Activated naive CD4-positive, alpha-beta T cell treated with anti-CD3 and anti-CD28 coated beads for 36 hours (primary cell): ENCODE results near the gene ANKRD28. TPM values are rescaled to one million over a fixed set of nuclear protein-coding genes. Genes with fewer than 3 reads are reported as not detected.
A peak's percentile ranks its signal among the peaks of the same experiment; 100 is the strongest.
"Not testable (repeated sequence)": the region's sequence is repeated elsewhere in the genome, so short reads cannot be mapped to it uniquely, and the experiment has no call there.

Experiments
- CTCF ChIA-PET: fragments of 350-600 bp; sonication (Branson Sonifier 250); formaldehyde crosslinking; loops from one replicate; lab custom pipeline; 2021; ENCODE audit warnings: antibody characterized with exemption; lab: Charles Lee
- DNase-seq: peaks from one replicate; pipeline ENCODE4 v3.0.0-alpha.2; 2020
- H3K27ac Mint-ChIP-seq: one replicate; pipeline ENCODE4 v1.8.0; 2021; ENCODE audit warnings: mild to moderate bottlenecking, mixed read lengths
- H3K27me3 Mint-ChIP-seq: one replicate; pipeline ENCODE4 v1.8.0; 2021; ENCODE audit warnings: low read depth, mixed read lengths
- H3K36me3 Mint-ChIP-seq: one replicate; pipeline ENCODE4 v1.8.0; 2021; ENCODE audit warnings: low read depth, mixed read lengths
- H3K4me1 Mint-ChIP-seq: one replicate; pipeline ENCODE4 v1.8.0; 2021; ENCODE audit warnings: low read depth, mixed read lengths
- H3K4me3 Mint-ChIP-seq: one replicate; pipeline ENCODE4 v1.8.0; 2021; ENCODE audit warnings: mild to moderate bottlenecking, moderate library complexity, mixed read lengths
- H3K9me3 Mint-ChIP-seq: one replicate; pipeline ENCODE4 v1.8.0; 2021; ENCODE audit warnings: mixed read lengths
- intact Hi-C: fragments of 100-400 bp; cut with micrococcal nuclease; formaldehyde crosslinking; loops from one replicate; pipeline ENCODE4 v1.15.1; 2023
- total RNA-seq, 2 experiments: library from RNA; stranded (reverse); gene quantifications; one replicate each; pipeline ENCODE4 v1.2.3, GENCODE V29; 2021

Gene ANKRD28
- total RNA-seq, 2 experiments from 2014 or later, result 21.4 to 23.6 TPM

GRCh38 chr3:15738616-15739005 lies 59.2 kb downstream of the ANKRD28 start:
- H3K4me3 Mint-ChIP-seq, H3K27me3 Mint-ChIP-seq, CTCF ChIA-PET, H3K4me1 Mint-ChIP-seq, DNase-seq, H3K27ac Mint-ChIP-seq, intact Hi-C loops: not testable (repeated sequence)
- Mint-ChIP-seq H3K9me3 (peaks cover 31% of the 10 kb centered on the region), H3K36me3 (peaks cover 48% of the 10 kb centered on the region)

- peaks cover 30% of the 10 kb centered on the region for H3K36me3 Mint-ChIP-seq
Measured at GRCh38 chr3:15731024-15731423, 66.8 kb downstream of the ANKRD28 start.

GRCh38 chr3:15728766-15729165 lies 69.0 kb downstream of the ANKRD28 start:
- Mint-ChIP-seq H3K27ac (no peak overlapping the region), H3K36me3 (peaks cover 32% of the 10 kb centered on the region), H3K27me3 (no peaks in the 10 kb centered on the region), H3K9me3 (no peaks in the 10 kb centered on the region), H3K4me1 (peaks cover 10% of the 10 kb centered on the region), H3K4me3 (no peak overlapping the region)
- no peak for DNase-seq
- intact Hi-C loops, result no loop called here
- CTCF ChIA-PET, result no interaction called here

More at GRCh38 chr3:15731024-15731423, 66.8 kb downstream of the ANKRD28 start:
- no peak for DNase-seq
- H3K27ac Mint-ChIP-seq, result no peak overlapping the region
- H3K4me1 Mint-ChIP-seq, result peaks cover 7% of the 10 kb centered on the region
- no peaks in the 10 kb centered on the region for H3K9me3 Mint-ChIP-seq
- CTCF ChIA-PET, result no interaction called here
- intact Hi-C loops, result no loop called here
- H3K4me3 Mint-ChIP-seq, result no peak overlapping the region
- no peaks in the 10 kb centered on the region for H3K27me3 Mint-ChIP-seq

- peaks cover 10% of the 10 kb centered on the region for H3K4me1 Mint-ChIP-seq
- no peak for DNase-seq
- H3K9me3 Mint-ChIP-seq, result no peaks in the 10 kb centered on the region
- CTCF ChIA-PET, result interaction anchor here (1.2 kb wide), 1 partner anchor 10 kb away, joined by 3 read pairs; no protein-coding TSS in a partner anchor
- no peak overlapping the region for H3K27ac Mint-ChIP-seq
- H3K36me3 Mint-ChIP-seq, result peaks cover 32% of the 10 kb centered on the region
- H3K27me3 Mint-ChIP-seq, result no peaks in the 10 kb centered on the region
- intact Hi-C loops, result loop anchor here (1.0 kb wide), 1 partner anchor 42 kb away; no protein-coding TSS in a partner anchor
- no peak overlapping the region for H3K4me3 Mint-ChIP-seq
Measured at GRCh38 chr3:15726881-15727280, 70.9 kb downstream of the ANKRD28 start.

GRCh38 chr3:15726043-15726442 lies 71.7 kb downstream of the ANKRD28 start:
- Mint-ChIP-seq H3K27me3 (no peaks in the 10 kb centered on the region), H3K27ac (peak overlapping the region; percentile 36), H3K4me1 (peaks cover 10% of the 10 kb centered on the region), H3K4me3 (no peak overlapping the region), H3K9me3 (no peaks in the 10 kb centered on the region), H3K36me3 (peaks cover 29% of the 10 kb centered on the region)
- CTCF ChIA-PET, result interaction anchor here (1.2 kb wide), 1 partner anchor 9 kb away, joined by 3 read pairs; no protein-coding TSS in a partner anchor
- intact Hi-C loops, result loop anchor here (1.0 kb wide), 1 partner anchor 43 kb away; no protein-coding TSS in a partner anchor
- DNase-seq, result no peak

- no peaks in the 10 kb centered on the region for H3K9me3 Mint-ChIP-seq
- no peaks in the 10 kb centered on the region for H3K27me3 Mint-ChIP-seq
- intact Hi-C loops, result no loop called here
- no peak for DNase-seq
- peaks cover 39% of the 10 kb centered on the region for H3K36me3 Mint-ChIP-seq
- H3K4me1 Mint-ChIP-seq, result peaks cover 10% of the 10 kb centered on the region
- no peak overlapping the region for H3K27ac Mint-ChIP-seq
- CTCF ChIA-PET, result no interaction called here
- H3K4me3 Mint-ChIP-seq, result no peak overlapping the region
Measured at GRCh38 chr3:15724446-15724845, 73.3 kb downstream of the ANKRD28 start.

DNA sequence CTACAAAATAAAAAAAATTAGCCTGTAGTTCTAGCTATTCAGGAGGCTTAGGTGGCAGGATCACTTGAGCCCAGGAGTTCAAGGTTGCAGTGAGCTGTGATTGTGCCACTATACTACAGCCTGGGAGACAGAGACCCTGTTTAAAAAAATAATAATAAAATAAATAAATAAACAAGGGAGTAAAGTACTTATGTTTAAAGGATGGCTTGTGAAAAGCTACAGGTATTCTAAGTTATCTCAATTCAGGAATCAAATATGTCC lies 74.2 kb downstream of the ANKRD28 start:
- Mint-ChIP-seq H3K4me1 (peaks cover 10% of the 10 kb centered on the region), H3K27ac (no peak overlapping the region), H3K4me3 (no peak overlapping the region), H3K27me3 (no peaks in the 10 kb centered on the region), H3K36me3 (peaks cover 38% of the 10 kb centered on the region), H3K9me3 (no peaks in the 10 kb centered on the region)
- CTCF ChIA-PET, result no interaction called here
- DNase-seq, result no peak
- intact Hi-C loops, result no loop called here

DNA sequence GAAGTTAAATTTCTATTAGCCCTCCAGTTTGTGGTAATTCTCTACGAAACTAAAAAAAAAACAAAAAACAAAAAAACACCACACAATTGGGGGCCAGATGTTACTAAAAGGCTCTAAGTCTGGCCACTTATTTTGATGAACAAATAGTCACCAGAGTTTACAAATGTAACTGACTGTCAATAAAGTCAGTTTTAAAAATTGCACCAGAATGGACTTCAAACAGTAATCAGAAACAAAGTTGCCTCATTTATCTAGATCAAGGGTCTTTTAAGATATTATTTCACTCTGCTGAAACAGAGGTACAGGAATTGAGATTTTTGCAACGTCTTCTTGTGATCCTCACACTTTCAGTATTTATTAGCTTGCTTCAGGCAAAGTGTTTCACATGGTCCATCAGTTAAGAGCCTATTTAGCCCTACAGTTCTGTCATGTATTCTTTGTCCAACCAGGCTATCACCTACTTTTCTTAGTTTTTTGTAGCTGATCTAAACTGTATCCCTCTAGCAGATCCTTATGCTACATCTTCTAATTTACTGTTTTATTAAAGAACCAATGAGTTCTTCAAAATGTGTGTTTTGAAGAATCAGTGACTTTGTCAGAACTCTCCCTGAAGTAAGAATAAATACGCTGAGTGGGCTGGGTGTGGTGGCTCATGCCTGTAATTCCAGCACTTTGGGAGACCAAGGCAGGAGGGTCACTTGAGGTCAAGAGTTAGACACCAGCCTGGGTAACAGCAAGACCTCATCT lies 74.7 kb downstream of the ANKRD28 start:
- Mint-ChIP-seq H3K9me3 (no peaks in the 10 kb centered on the region), H3K27me3 (no peaks in the 10 kb centered on the region), H3K27ac (no peak overlapping the region)

DNA sequence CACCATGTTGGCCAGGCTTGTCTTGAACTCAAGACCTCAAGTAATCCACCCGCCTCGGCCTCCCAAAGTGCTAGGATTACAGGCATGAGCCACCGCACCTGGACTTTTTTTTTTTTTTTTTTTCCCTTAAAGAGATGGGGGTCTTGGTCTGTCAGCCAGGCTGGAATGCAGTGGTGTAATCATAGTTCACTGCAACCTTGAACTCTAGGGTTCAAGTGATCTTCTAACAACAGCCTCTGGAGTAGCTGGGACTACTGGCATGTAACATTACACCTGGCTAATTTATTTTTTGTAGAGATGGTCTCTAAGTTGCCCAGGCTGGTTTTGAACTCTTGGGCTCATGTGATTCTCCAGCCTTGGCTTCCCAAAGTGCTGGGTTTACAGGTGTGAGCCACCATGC lies 81.6 kb downstream of the ANKRD28 start:
- Mint-ChIP-seq H3K4me1 (no peaks in the 10 kb centered on the region), H3K9me3 (no peaks in the 10 kb centered on the region), H3K27me3 (no peaks in the 10 kb centered on the region), H3K4me3 (no peak overlapping the region), H3K36me3 (peaks cover 23% of the 10 kb centered on the region), H3K27ac (no peak overlapping the region)
- CTCF ChIA-PET, result interaction anchor here (0.7 to 1.1 kb wide), 2 partner anchors 60 to 68 kb away, joined by 4 read pairs; no protein-coding TSS in a partner anchor
- no peak for DNase-seq
- intact Hi-C loops, result no loop called here

More for the DNA sequence above, 74.7 kb downstream of the ANKRD28 start:
- DNase-seq, result no peak
- CTCF ChIA-PET, result no interaction called here
- intact Hi-C loops, result no loop called here
- peaks cover 36% of the 10 kb centered on the region for H3K36me3 Mint-ChIP-seq
- no peak overlapping the region for H3K4me3 Mint-ChIP-seq
- peaks cover 10% of the 10 kb centered on the region for H3K4me1 Mint-ChIP-seq

- H3K9me3 Mint-ChIP-seq, result no peaks in the 10 kb centered on the region
- intact Hi-C loops, result no loop called here
- CTCF ChIA-PET, result interaction anchor here (0.6 to 0.7 kb wide), 2 partner anchors 91 to 375 kb away, joined by 3 to 4 read pairs; no protein-coding TSS in a partner anchor
- H3K27ac Mint-ChIP-seq, result no peak overlapping the region
- no peak for DNase-seq
- H3K4me1 Mint-ChIP-seq, result no peaks in the 10 kb centered on the region
- H3K27me3 Mint-ChIP-seq, result no peaks in the 10 kb centered on the region
- H3K36me3 Mint-ChIP-seq, result peaks cover 15% of the 10 kb centered on the region
- H3K4me3 Mint-ChIP-seq, result no peak overlapping the region
Measured at GRCh38 chr3:15714448-15714847, 83.3 kb downstream of the ANKRD28 start.

DNA sequence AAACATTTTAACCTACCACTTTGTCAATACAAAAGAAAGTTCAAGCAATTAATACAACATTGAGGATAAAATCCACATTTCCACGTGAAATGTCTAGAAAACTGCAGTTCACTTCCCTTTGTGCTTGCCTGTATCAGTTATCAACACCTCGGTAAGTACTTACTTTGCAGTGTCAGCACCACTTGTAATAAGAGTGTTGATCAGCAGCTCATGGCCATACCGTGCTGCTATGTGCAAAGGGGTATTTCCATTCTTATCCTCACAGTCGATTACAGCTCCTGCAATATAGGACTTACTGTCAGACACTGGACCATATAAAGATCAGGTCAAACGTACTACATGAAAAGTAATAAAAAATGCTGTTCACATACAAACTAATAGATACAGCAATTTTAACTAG lies 84.4 kb downstream of the ANKRD28 start:
- no peaks in the 10 kb centered on the region for H3K9me3 Mint-ChIP-seq
- CTCF ChIA-PET, result interaction anchor here (0.5 kb wide), 2 partner anchors 241 to 242 kb away, joined by 3 read pairs; no protein-coding TSS in a partner anchor
- H3K4me3 Mint-ChIP-seq, result no peak overlapping the region
- H3K4me1 Mint-ChIP-seq, result no peaks in the 10 kb centered on the region
- H3K27ac Mint-ChIP-seq, result no peak overlapping the region
- intact Hi-C loops, result no loop called here
- no peak for DNase-seq
- peaks cover 19% of the 10 kb centered on the region for H3K36me3 Mint-ChIP-seq
- no peaks in the 10 kb centered on the region for H3K27me3 Mint-ChIP-seq

GRCh38 chr3:15711281-15711680 lies 86.5 kb downstream of the ANKRD28 start:
- no peaks in the 10 kb centered on the region for H3K4me1 Mint-ChIP-seq
- no peak overlapping the region for H3K4me3 Mint-ChIP-seq
- intact Hi-C loops, result no loop called here
- H3K27me3 Mint-ChIP-seq, result no peaks in the 10 kb centered on the region
- peaks cover 36% of the 10 kb centered on the region for H3K36me3 Mint-ChIP-seq
- peaks cover 1% of the 10 kb centered on the region for H3K9me3 Mint-ChIP-seq
- no peak for DNase-seq
- no peak overlapping the region for H3K27ac Mint-ChIP-seq
- CTCF ChIA-PET, result no interaction called here
